ENCODE results near the gene IL17RD.

IL17RD gene

DNA sequence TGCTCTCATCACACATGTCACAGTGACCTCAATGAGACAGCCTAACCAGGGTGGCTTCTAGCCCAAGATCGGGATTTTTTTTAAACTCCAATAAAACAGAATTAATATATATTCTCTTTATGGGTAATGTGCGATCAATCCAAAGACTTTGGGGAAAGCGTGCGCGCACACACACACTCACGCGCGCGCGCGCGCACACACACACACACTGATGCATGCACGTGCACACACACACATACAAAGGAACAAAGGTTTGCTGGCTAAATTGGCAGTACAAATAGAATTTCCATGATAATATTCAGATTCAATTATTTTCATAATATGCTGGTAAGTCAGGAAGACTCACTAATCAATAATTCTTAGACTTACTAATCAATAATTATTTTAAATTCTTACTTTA lies 19.3 kb downstream of the IL17RD start:
- no peak overlapping the region for H3K4me3 ChIP-seq (ENCODE audit: low read depth, low read length)
- H3K27me3 ChIP-seq (ENCODE audit: control insufficient read depth, insufficient read depth, low read length), result no peaks in the 10 kb centered on the region
- H3K9me3 ChIP-seq (ENCODE audit: control insufficient read depth, insufficient read depth, low read length), result no peaks in the 10 kb centered on the region
- peaks cover 6% of the 10 kb centered on the region; the same call in 1 of the 2 replicates for H3K36me3 ChIP-seq (ENCODE audit: control insufficient read depth, insufficient read depth, low read length)
- no peak overlapping the region for H3K9ac ChIP-seq (ENCODE audit: low read depth, low read length)
- H3K4me1 ChIP-seq (ENCODE audit: control insufficient read depth, insufficient read depth, low read length), result peaks cover 25% of the 10 kb centered on the region
- H3K27ac ChIP-seq (ENCODE audit: low read depth, low read length), result no peak overlapping the region

DNA sequence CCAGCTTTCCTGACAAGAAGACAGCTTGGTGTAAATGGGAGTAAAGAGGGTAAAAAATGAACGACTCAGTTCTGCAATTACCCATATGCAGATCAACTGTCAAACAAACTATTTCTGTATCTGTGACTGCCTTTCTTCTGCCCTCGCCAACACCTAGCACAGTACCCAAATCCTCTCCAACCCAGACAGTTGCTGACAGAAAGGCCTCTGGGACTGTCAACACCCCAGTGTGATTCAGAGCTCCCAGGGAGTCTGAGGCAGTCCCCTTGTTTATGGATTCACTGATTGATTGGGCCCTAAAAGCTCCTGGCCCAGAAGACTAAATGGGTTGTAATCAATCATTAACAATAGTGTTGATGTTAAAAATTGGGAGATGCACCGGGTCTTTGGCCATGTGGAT lies 20.2 kb downstream of the IL17RD start:
- no peak overlapping the region for H3K9ac ChIP-seq (ENCODE audit: low read depth, low read length)
- peaks cover 6% of the 10 kb centered on the region; the same call in 1 of the 2 replicates for H3K36me3 ChIP-seq (ENCODE audit: control insufficient read depth, insufficient read depth, low read length)
- H3K4me1 ChIP-seq (ENCODE audit: control insufficient read depth, insufficient read depth, low read length), result peaks cover 21% of the 10 kb centered on the region
- H3K4me3 ChIP-seq (ENCODE audit: low read depth, low read length), result no peak overlapping the region
- H3K27ac ChIP-seq (ENCODE audit: low read depth, low read length), result no peak overlapping the region
- no peaks in the 10 kb centered on the region for H3K9me3 ChIP-seq (ENCODE audit: control insufficient read depth, insufficient read depth, low read length)
- H3K27me3 ChIP-seq (ENCODE audit: control insufficient read depth, insufficient read depth, low read length), result no peaks in the 10 kb centered on the region

DNA sequence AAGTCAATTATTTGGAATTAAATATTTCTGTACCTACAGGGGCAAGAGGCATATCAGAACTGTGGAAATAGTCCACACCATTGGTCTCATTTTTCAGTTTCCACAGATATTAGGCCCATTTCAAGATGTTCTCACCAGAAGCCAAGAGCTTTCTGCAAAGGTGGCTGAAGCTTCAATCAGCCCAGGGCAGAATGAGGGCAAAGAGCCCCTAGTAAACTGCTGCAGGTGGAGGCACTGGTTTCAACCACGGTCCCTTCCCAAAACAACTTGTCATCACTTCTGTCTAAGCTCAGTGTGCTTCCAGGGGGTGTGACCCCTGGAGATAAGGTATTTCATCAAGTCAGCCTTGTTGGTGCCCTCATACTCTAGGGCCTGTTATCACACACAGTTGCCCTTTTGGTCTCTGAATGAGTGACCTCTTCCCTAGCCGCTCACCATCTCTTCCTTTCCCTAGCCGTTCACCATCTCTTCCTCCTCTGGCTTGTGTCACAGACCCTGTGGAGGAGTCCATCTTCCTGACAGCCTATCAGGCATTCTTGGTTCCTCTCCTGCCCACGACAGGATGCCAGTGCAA lies 21.2 kb downstream of the IL17RD start:
- Histone ChIP-seq H3K36me3 (ENCODE audit: control insufficient read depth, insufficient read depth, low read length) (no peaks in the 10 kb centered on the region), H3K27me3 (ENCODE audit: control insufficient read depth, insufficient read depth, low read length) (no peaks in the 10 kb centered on the region), H3K4me3 (ENCODE audit: low read depth, low read length) (no peak overlapping the region), H3K27ac (ENCODE audit: low read depth, low read length) (no peak overlapping the region), H3K4me1 (ENCODE audit: control insufficient read depth, insufficient read depth, low read length) (peaks cover 21% of the 10 kb centered on the region), H3K9me3 (ENCODE audit: control insufficient read depth, insufficient read depth, low read length) (no peaks in the 10 kb centered on the region), H3K9ac (ENCODE audit: low read depth, low read length) (no peak overlapping the region)

DNA sequence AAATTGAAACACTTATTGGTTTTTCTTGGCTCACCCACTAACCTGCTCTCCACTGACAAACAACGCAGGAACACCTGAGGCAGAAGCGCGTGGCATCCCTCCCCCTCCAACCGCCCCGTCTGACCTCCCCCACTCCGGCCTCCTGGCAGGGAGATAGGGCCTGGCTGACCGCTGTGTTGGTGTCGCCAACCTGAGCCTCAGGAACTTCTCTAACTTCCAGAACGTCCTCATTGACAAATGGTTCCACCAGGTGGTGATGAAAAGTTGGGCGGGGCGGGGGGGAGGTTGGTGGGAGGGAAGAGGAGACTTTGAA lies 22.8 kb downstream of the IL17RD start:
- Histone ChIP-seq H3K9ac (ENCODE audit: low read depth, low read length) (no peak overlapping the region), H3K36me3 (ENCODE audit: control insufficient read depth, insufficient read depth, low read length) (no peaks in the 10 kb centered on the region), H3K4me1 (ENCODE audit: control insufficient read depth, insufficient read depth, low read length) (peaks cover 25% of the 10 kb centered on the region), H3K9me3 (ENCODE audit: control insufficient read depth, insufficient read depth, low read length) (no peaks in the 10 kb centered on the region), H3K27ac (ENCODE audit: low read depth, low read length) (peak overlapping the region; percentile 5), H3K4me3 (ENCODE audit: low read depth, low read length) (no peak overlapping the region), H3K27me3 (ENCODE audit: control insufficient read depth, insufficient read depth, low read length) (no peaks in the 10 kb centered on the region)

DNA sequence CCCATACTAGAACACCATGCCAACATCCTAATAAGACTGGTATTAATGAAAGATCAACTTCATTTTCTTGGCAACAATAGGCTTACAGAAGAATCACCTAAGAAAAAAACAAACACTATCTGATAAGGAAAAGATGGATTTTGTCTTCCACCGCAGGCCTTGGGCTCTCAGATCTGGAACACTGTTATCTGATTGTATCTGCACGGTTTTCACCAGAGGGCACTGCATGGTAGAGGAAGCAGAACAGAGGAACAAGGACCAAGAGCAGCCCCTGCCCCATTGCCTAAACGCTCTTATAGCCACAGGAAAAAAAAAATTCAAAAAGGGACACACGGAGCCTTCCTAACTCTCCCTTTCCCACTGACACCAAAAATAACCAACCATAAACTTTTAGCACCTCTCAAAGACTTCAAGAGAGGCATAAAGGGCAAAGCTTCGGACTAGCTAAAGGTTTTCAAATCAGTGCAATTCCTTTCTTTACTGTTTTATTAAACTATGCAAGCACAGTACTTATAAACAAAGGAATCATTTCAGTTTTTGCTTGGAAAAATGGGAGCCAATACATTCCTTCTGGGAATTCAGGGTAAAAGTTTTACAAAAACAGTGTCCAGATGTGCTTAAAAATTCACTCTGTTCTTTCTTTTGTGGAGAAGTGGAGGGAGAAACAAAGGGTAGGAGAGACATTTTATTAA lies 23.3 kb downstream of the IL17RD start:
- Histone ChIP-seq H3K9me3 (ENCODE audit: control insufficient read depth, insufficient read depth, low read length) (no peaks in the 10 kb centered on the region), H3K4me1 (ENCODE audit: control insufficient read depth, insufficient read depth, low read length) (peaks cover 30% of the 10 kb centered on the region), H3K36me3 (ENCODE audit: control insufficient read depth, insufficient read depth, low read length) (no peaks in the 10 kb centered on the region), H3K9ac (ENCODE audit: low read depth, low read length) (no peak overlapping the region), H3K27me3 (ENCODE audit: control insufficient read depth, insufficient read depth, low read length) (no peaks in the 10 kb centered on the region), H3K4me3 (ENCODE audit: low read depth, low read length) (no peak overlapping the region), H3K27ac (ENCODE audit: low read depth, low read length) (peak overlapping the region; percentile 5)

DNA sequence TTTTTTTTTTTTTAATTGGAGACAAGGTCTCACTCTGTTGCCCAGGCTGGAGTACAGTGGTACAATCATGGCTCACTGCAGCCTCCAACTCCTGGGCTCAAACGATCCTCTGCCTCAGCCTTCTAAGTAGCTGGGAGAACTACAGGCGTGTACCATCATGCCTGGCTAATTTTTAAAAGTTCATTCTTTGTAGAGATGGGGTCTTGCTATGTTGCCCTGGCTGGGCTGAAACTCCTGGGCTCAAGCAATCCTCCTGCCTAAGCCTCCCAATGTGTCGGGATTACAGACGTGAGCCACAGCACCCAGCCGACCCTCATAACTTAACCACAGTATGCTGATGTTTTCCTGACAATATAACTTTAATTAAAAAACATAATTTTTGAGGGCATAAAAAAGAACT lies 24.3 kb downstream of the IL17RD start:
- Histone ChIP-seq H3K4me1 (ENCODE audit: control insufficient read depth, insufficient read depth, low read length) (peaks cover 33% of the 10 kb centered on the region), H3K27me3 (ENCODE audit: control insufficient read depth, insufficient read depth, low read length) (no peaks in the 10 kb centered on the region)

DNA sequence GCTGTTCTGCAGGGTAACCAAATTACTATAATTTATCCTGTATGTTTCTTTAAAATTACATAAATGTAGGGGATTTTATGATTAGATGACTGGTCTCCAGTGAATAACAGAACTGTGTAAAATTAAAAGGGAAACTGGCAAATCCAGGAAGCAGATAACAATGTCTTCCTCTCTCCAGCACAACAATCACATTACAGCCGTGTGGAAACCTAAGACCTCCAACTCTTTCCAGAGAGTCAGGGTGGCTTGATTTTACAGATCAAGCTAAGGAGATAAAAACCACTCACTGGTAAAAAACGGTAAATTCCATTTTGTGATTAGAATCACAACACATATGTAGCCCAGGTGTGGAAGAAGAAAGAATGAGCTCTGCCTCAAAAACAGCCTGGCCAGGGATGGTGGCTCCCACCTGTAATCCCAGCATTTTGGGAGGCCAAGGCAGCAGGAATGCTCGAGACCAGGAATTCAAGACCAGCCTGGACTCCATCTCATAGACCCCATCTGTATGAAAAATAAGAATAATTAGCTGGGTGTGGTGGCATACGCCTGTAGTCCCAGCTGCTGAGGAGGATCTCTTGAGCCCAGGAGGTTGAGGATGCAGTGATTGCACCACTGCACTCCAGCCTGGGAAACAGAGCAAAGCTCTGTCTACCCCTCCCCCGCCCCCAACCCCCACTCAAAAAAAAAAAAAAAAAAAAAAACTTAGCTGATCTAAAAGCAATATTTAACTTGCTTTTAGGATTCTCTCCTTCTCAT lies 29.0 kb downstream of the IL17RD start:
- no peaks in the 10 kb centered on the region for H3K9me3 ChIP-seq (ENCODE audit: control insufficient read depth, insufficient read depth, low read length)
- H3K9ac ChIP-seq (ENCODE audit: low read depth, low read length), result no peak overlapping the region
- H3K27ac ChIP-seq (ENCODE audit: low read depth, low read length), result no peak overlapping the region
- H3K27me3 ChIP-seq (ENCODE audit: control insufficient read depth, insufficient read depth, low read length), result no peaks in the 10 kb centered on the region
- no peaks in the 10 kb centered on the region for H3K36me3 ChIP-seq (ENCODE audit: control insufficient read depth, insufficient read depth, low read length)
- no peak overlapping the region for H3K4me3 ChIP-seq (ENCODE audit: low read depth, low read length)
- peaks cover 32% of the 10 kb centered on the region for H3K4me1 ChIP-seq (ENCODE audit: control insufficient read depth, insufficient read depth, low read length)

More for the DNA sequence above, 24.3 kb downstream of the IL17RD start:
- H3K27ac ChIP-seq (ENCODE audit: low read depth, low read length), result no peak overlapping the region
- H3K4me3 ChIP-seq (ENCODE audit: low read depth, low read length), result no peak overlapping the region
- no peak overlapping the region for H3K9ac ChIP-seq (ENCODE audit: low read depth, low read length)
- H3K36me3 ChIP-seq (ENCODE audit: control insufficient read depth, insufficient read depth, low read length), result no peaks in the 10 kb centered on the region
- no peaks in the 10 kb centered on the region for H3K9me3 ChIP-seq (ENCODE audit: control insufficient read depth, insufficient read depth, low read length)

DNA sequence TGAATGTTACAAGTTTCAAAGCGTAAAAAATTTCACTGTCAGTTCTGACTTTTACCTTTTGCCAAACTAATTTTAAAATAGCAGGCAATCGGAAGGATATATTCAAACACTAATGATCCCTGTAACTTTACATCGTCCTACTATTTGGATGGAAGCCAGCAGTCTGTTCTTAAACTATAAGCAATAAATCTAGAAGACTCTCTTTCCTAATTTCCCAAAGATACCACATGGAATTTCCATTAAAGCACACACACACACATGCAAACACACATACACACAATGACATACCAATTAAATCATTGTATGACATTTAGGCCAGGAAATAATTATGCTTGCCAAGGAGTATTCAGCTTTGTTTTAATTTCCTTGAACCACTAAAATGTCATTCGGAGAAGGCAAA lies 32.0 kb downstream of the IL17RD start:
- peaks cover 6% of the 10 kb centered on the region; the same call in 1 of the 2 replicates for H3K27me3 ChIP-seq (ENCODE audit: control insufficient read depth, insufficient read depth, low read length)
- H3K4me1 ChIP-seq (ENCODE audit: control insufficient read depth, insufficient read depth, low read length), result peaks cover 58% of the 10 kb centered on the region
- no peaks in the 10 kb centered on the region for H3K36me3 ChIP-seq (ENCODE audit: control insufficient read depth, insufficient read depth, low read length)
- H3K4me3 ChIP-seq (ENCODE audit: low read depth, low read length), result no peak overlapping the region
- no peaks in the 10 kb centered on the region for H3K9me3 ChIP-seq (ENCODE audit: control insufficient read depth, insufficient read depth, low read length)
- no peak overlapping the region for H3K27ac ChIP-seq (ENCODE audit: low read depth, low read length)
- no peak overlapping the region for H3K9ac ChIP-seq (ENCODE audit: low read depth, low read length)

DNA sequence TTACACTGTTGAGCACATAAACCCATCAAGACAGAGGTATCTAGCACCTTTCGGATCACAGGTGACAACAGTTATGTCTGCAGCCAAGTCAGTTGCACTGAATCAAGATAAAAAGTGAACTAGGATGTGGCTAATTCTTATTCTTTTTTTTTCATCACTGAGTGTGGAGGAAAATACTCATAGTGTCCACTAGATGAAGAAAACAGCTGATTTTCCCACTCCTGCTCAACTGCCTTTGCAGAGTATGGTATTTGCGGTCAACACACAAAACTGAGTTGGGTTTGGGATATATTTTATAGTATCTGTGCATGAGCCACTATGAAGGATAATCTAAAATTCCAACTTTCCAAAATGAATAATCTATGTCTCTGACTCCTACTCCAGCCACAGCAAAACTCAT lies 32.5 kb downstream of the IL17RD start:
- peaks cover 60% of the 10 kb centered on the region for H3K4me1 ChIP-seq (ENCODE audit: control insufficient read depth, insufficient read depth, low read length)
- peak overlapping the region; percentile 99 for H3K27ac ChIP-seq (ENCODE audit: low read depth, low read length)
- peaks cover 6% of the 10 kb centered on the region; the same call in 1 of the 2 replicates for H3K27me3 ChIP-seq (ENCODE audit: control insufficient read depth, insufficient read depth, low read length)
- H3K36me3 ChIP-seq (ENCODE audit: control insufficient read depth, insufficient read depth, low read length), result no peaks in the 10 kb centered on the region
- H3K4me3 ChIP-seq (ENCODE audit: low read depth, low read length), result no peak overlapping the region
- no peak overlapping the region for H3K9ac ChIP-seq (ENCODE audit: low read depth, low read length)
- H3K9me3 ChIP-seq (ENCODE audit: control insufficient read depth, insufficient read depth, low read length), result no peaks in the 10 kb centered on the region

DNA sequence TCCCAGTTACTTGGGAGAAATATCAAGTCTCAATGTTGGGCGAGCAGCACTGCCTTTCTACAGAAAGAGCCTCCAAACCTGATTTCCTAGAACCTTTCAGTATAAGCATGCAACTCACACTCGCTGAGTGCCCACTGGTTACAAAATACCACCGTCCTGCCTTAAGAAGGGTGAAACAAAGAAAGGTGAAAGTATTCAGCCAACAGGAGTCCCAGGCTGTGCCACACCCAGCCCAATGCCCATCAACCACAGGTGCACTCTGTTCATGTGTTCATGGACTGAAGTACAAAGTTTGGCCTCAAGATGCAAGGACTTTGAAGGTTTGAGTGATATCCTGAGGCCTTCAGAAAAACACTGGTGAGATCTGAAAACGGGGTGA lies 34.0 kb downstream of the IL17RD start:
- no peaks in the 10 kb centered on the region for H3K9me3 ChIP-seq (ENCODE audit: control insufficient read depth, insufficient read depth, low read length)
- peak overlapping the region; percentile 52 for H3K9ac ChIP-seq (ENCODE audit: low read depth, low read length)
- H3K27ac ChIP-seq (ENCODE audit: low read depth, low read length), result peak overlapping the region; percentile 99
- 0 out of 2 replicates have a peak overlapping the region, but pooled peaks have one; percentile 0 for H3K4me3 ChIP-seq (ENCODE audit: low read depth, low read length)
- no peaks in the 10 kb centered on the region for H3K36me3 ChIP-seq (ENCODE audit: control insufficient read depth, insufficient read depth, low read length)
- peaks cover 59% of the 10 kb centered on the region for H3K4me1 ChIP-seq (ENCODE audit: control insufficient read depth, insufficient read depth, low read length)
- peaks cover 6% of the 10 kb centered on the region; the same call in 1 of the 2 replicates for H3K27me3 ChIP-seq (ENCODE audit: control insufficient read depth, insufficient read depth, low read length)

DNA sequence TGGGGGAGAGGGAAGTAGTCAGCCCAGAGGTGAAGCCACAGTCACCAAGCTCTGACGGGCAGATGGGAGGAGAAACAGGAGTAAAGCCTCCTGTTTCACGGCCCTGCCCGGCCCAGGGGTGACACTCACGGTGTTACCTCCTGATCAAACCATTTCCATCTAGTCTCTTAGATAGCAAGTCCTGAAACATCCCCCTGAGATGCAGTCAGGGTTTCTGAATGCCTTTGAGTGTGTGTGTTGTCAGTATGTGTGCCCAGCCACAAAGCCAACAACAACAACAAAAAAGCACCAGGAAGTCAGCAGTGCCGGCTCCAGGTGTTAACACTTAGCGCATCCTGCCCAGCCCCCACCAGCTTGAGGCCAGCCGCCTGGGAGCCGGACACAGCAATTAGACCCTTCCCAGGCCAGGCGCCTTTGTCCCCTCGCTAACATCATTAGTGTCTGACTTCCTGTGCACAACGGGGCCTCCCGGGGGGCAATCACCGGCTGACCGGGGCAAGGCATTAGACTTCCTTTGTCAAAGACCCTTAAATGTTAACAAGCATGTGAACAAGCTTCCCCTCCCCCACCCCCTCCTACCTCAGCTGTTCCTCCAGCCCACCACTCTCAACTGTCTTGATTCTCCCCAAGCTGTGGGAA lies 34.5 kb downstream of the IL17RD start:
- H3K36me3 ChIP-seq (ENCODE audit: control insufficient read depth, insufficient read depth, low read length), result no peaks in the 10 kb centered on the region
- H3K4me3 ChIP-seq (ENCODE audit: low read depth, low read length), result peak overlapping the region; percentile 42
- peak overlapping the region; percentile 99 for H3K27ac ChIP-seq (ENCODE audit: low read depth, low read length)
- H3K27me3 ChIP-seq (ENCODE audit: control insufficient read depth, insufficient read depth, low read length), result peaks cover 9% of the 10 kb centered on the region
- no peaks in the 10 kb centered on the region for H3K9me3 ChIP-seq (ENCODE audit: control insufficient read depth, insufficient read depth, low read length)
- peak overlapping the region; percentile 61 for H3K9ac ChIP-seq (ENCODE audit: low read depth, low read length)
- H3K4me1 ChIP-seq (ENCODE audit: control insufficient read depth, insufficient read depth, low read length), result peaks cover 63% of the 10 kb centered on the region

Measured in HUES48 (cell line).